Stimulated activated CD8-positive, alpha-beta memory T cell treated with anti-CD3 and anti-CD28 coated beads, Interleukin-2, amount 100 ng/mL, for 48 hours (primary cell): Measurements from ENCODE around the gene DNAJA4.

Experiments used
- DNase-seq, 2 donors: peaks; one replicate each; pipeline ENCODE4 v3.0.0-alpha.2; 2020; ENCODE audit warnings: low read depth in 2 of 2

DNAJA4 gene

GRCh38 chr15:78280319-78281072 lies 16.1 kb downstream of the DNAJA4 start:
- no peak for DNase-seq

GRCh38 chr15:78282324-78282723 lies 18.0 kb downstream of the DNAJA4 start:
- no peak for DNase-seq

- DNase-seq: no peak
Observed at GRCh38 chr15:78284758-78285157, 20.4 kb downstream of the DNAJA4 start.

GRCh38 chr15:78290222-78290621 lies 25.9 kb downstream of the DNAJA4 start:
- DNase-seq: no peak

- DNase-seq: no peak
Observed at GRCh38 chr15:78291052-78291451, 26.7 kb downstream of the DNAJA4 start.

GRCh38 chr15:78291698-78292097 lies 27.3 kb downstream of the DNAJA4 start:
- no peak for DNase-seq

- DNase-seq: no peak
Observed at GRCh38 chr15:78292219-78292618, 27.9 kb downstream of the DNAJA4 start.

- peak; percentile 87 for DNase-seq
Observed at GRCh38 chr15:78299101-78299930, 35.0 kb downstream of the DNAJA4 start, which contains the start of gene SKIC8. Gene SKIC8, minus strand, starts transcription at chr15:78299609. Its CDS starts 3,923 bp downstream, at chr15:78295686.

GRCh38 chr15:78301326-78301725 lies 37.0 kb downstream of the DNAJA4 start:
- DNase-seq: no peak

- no peak for DNase-seq
Observed at GRCh38 chr15:78301828-78302227, 37.5 kb downstream of the DNAJA4 start.

- no peak for DNase-seq
Observed at GRCh38 chr15:78302579-78303312, 38.4 kb downstream of the DNAJA4 start.

- no peak for DNase-seq
Observed at GRCh38 chr15:78304216-78305066, 40.1 kb downstream of the DNAJA4 start.

GRCh38 chr15:78306176-78306774 lies 41.9 kb downstream of the DNAJA4 start:
- DNase-seq: no peak

GRCh38 chr15:78307976-78308375 lies 43.6 kb downstream of the DNAJA4 start:
- no peak for DNase-seq

GRCh38 chr15:78308422-78309032 lies 44.2 kb downstream of the DNAJA4 start:
- DNase-seq: peak; percentile 47 to 62

- no peak for DNase-seq
Observed at GRCh38 chr15:78311292-78311691, 46.9 kb downstream of the DNAJA4 start.

- no peak for DNase-seq
Observed at GRCh38 chr15:78312536-78312935, 48.2 kb downstream of the DNAJA4 start.

- no peak for DNase-seq
Observed at GRCh38 chr15:78312957-78313356, 48.6 kb downstream of the DNAJA4 start.

- no peak for DNase-seq
Observed at GRCh38 chr15:78313383-78313782, 49.0 kb downstream of the DNAJA4 start.

GRCh38 chr15:78314181-78314581 lies 49.8 kb downstream of the DNAJA4 start:
- no peak for DNase-seq
